ENCODE results near the gene ALOXE3.

The ALOXE3 gene

DNA sequence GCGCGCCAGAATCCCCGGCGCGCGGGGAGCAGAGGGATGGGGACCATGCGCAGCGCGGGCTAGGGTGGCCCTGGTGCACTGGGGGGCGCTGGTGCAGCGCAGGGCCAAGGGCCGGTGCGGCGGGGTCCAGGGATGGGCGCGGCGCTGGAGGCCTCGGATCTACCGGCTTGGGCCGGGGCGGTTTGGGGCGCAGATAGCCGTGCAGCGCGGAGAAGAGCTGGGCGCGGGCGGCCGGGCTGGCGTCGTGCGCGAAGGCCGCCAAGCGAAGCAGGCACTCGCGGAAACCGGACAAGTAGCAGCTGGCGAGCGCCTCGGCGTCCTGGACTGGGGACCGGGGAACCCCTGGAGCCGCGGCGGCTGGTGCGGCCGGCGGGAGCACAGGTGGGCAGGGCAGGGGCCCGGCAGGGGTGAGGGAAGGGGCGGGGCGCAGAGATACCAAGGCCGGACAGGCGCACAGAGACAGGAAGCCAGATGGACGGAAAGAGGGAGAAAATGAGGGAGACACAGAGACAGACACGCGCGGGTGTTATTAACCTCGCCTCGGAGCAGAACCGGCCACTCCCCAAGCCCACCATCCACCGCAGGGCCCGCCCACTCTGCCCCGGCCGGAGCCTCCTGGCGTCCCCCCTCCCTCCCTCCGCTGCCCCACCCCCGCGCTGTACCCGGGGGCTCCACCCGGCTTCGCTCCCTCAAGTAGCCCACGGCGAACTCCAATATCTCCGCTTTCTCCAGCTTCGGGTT, 3.5 kb upstream of the ALOXE3 start:
- Histone ChIP-seq H3K79me2 (ENCODE audit: insufficient read depth, low read length) (no peaks in the 10 kb centered on the region), H3K9me3 (ENCODE audit: insufficient read depth, low read depth, low read length) (no peaks in the 10 kb centered on the region), H3F3A (ENCODE audit: low read depth) (peaks cover 15% of the 10 kb centered on the region), H4K20me1 (ENCODE audit: insufficient read depth, low read length, poor library complexity, severe bottlenecking) (no peaks in the 10 kb centered on the region), H3K4me2 (ENCODE audit: low read depth, low read length, poor library complexity, severe bottlenecking) (peak overlapping the region; percentile 93), H3K27me3 (ENCODE audit: insufficient read depth, low read length, poor library complexity, severe bottlenecking) (peaks cover 7% of the 10 kb centered on the region), H3K9me2 (replicated peaks; ENCODE audit: low read depth, low read length) (no peaks in the 10 kb centered on the region), H3K36me3 (ENCODE audit: insufficient read depth, low read length) (no peaks in the 10 kb centered on the region), H3K4me3 (ENCODE audit: low read length, poor library complexity, severe bottlenecking) (peak overlapping the region; percentile 91), H3K9ac (ENCODE audit: low read depth, low read length, poor library complexity, severe bottlenecking) (peak overlapping the region; percentile 46), H2AFZ (ENCODE audit: low read length) (peak overlapping the region; percentile 72), H3K4me1 (ENCODE audit: insufficient read depth, low read length, poor library complexity, severe bottlenecking) (peaks cover 44% of the 10 kb centered on the region)
- no peak for TF ChIP-seq EZH2phosphoT487 (IDR thresholded peaks at IDR 0.05; ENCODE audit: borderline replicate concordance)
- TF ChIP-seq, protein P1, sequence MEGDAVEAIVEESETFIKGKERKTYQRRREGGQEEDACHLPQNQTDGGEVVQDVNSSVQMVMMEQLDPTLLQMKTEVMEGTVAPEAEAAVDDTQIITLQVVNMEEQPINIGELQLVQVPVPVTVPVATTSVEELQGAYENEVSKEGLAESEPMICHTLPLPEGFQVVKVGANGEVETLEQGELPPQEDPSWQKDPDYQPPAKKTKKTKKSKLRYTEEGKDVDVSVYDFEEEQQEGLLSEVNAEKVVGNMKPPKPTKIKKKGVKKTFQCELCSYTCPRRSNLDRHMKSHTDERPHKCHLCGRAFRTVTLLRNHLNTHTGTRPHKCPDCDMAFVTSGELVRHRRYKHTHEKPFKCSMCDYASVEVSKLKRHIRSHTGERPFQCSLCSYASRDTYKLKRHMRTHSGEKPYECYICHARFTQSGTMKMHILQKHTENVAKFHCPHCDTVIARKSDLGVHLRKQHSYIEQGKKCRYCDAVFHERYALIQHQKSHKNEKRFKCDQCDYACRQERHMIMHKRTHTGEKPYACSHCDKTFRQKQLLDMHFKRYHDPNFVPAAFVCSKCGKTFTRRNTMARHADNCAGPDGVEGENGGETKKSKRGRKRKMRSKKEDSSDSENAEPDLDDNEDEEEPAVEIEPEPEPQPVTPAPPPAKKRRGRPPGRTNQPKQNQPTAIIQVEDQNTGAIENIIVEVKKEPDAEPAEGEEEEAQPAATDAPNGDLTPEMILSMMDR (conservative IDR thresholded peaks at IDR 0.05; ENCODE audit: low read length) = peak; percentile 67

DNA sequence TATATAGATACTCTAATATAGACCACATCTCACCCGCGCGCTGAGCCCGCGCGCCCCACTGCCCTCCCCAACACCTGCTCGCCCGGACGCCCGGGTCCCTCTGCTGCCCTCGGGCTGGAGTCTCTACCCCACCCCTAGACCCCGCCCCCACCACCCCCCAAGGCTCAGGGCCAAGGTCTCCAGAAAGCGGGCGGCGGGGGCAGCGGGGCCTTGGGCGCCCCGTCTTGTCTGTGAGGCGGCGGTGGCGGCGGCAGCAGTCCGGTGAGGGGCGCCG, 3.0 kb upstream of the ALOXE3 start:
- no peaks in the 10 kb centered on the region for H4K20me1 ChIP-seq (ENCODE audit: insufficient read depth, low read length, poor library complexity, severe bottlenecking)
- peak overlapping the region; percentile 71 for H3K9ac ChIP-seq (ENCODE audit: low read depth, low read length, poor library complexity, severe bottlenecking)
- no peaks in the 10 kb centered on the region for H3K36me3 ChIP-seq (ENCODE audit: insufficient read depth, low read length)
- H3K9me2 ChIP-seq (replicated peaks; ENCODE audit: low read depth, low read length) = no peaks in the 10 kb centered on the region
- H3K9me3 ChIP-seq (ENCODE audit: insufficient read depth, low read depth, low read length) = no peaks in the 10 kb centered on the region
- H3F3A ChIP-seq (ENCODE audit: low read depth) = peaks cover 15% of the 10 kb centered on the region
- H3K27me3 ChIP-seq (ENCODE audit: insufficient read depth, low read length, poor library complexity, severe bottlenecking) = peaks cover 7% of the 10 kb centered on the region
- H2AFZ ChIP-seq (ENCODE audit: low read length) = no peak overlapping the region
- peak overlapping the region; percentile 91 for H3K4me3 ChIP-seq (ENCODE audit: low read length, poor library complexity, severe bottlenecking)
- H3K79me2 ChIP-seq (ENCODE audit: insufficient read depth, low read length) = no peaks in the 10 kb centered on the region
- peak overlapping the region; percentile 93 for H3K4me2 ChIP-seq (ENCODE audit: low read depth, low read length, poor library complexity, severe bottlenecking)
- TF ChIP-seq, protein P1 (conservative IDR thresholded peaks at IDR 0.05; ENCODE audit: low read length) = no peak
- no peak for TF ChIP-seq EZH2phosphoT487 (IDR thresholded peaks at IDR 0.05; ENCODE audit: borderline replicate concordance)
- peaks cover 42% of the 10 kb centered on the region for H3K4me1 ChIP-seq (ENCODE audit: insufficient read depth, low read length, poor library complexity, severe bottlenecking)

DNA sequence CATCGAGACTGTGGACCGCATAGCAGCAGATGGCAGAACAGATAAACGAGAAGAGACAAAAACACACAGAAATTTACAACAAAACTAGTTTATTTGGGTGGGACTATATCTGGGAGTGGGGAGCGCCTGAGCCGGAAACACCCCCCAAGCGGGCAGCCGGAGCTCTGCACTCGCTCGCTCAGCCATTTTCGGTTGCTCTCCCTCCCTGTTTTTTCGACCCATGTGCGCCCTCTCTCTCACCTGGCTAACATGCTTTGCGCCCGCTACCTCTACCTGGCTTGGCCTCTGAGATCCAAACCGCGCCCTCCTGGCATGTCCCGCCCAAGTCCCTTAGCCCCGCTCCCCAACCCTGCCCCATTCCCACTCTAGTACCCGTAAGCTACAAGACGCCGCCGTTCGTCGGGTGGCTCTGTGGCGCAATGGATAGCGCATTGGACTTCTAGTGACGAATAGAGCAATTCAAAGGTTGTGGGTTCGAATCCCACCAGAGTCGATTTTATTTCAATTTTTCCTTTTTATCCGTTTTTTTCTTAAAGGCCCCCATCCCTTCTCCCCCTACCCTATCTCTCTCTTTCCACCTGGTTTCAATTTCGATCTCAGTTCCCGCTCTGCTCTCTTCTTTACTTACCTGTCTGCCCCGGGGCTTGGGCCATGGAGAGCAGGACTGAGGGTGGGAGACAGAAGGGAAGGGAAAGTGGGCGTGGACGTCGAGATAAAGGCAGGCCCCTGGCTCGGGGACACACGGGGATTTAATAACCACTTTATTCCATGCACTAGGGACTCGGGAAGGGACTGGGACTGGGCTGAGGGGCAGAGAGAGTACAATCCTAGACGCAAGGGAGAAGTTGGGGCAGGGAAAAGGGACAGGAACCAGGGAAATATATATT, 2.4 kb upstream of the ALOXE3 start:
- Histone ChIP-seq H3K27me3 (ENCODE audit: insufficient read depth, low read length, poor library complexity, severe bottlenecking) (peaks cover 7% of the 10 kb centered on the region), H2AFZ (ENCODE audit: low read length) (no peak overlapping the region; the same call in 1 of the 2 replicates), H3K4me3 (ENCODE audit: low read length, poor library complexity, severe bottlenecking) (peak overlapping the region; percentile 91)

More for the DNA sequence above, 2.4 kb upstream of the ALOXE3 start:
- Histone ChIP-seq H3K9me3 (ENCODE audit: insufficient read depth, low read depth, low read length) (no peaks in the 10 kb centered on the region), H3K9me2 (replicated peaks; ENCODE audit: low read depth, low read length) (no peaks in the 10 kb centered on the region), H3K79me2 (ENCODE audit: insufficient read depth, low read length) (no peaks in the 10 kb centered on the region), H3K9ac (ENCODE audit: low read depth, low read length, poor library complexity, severe bottlenecking) (peak overlapping the region; percentile 71), H3K4me1 (ENCODE audit: insufficient read depth, low read length, poor library complexity, severe bottlenecking) (peaks cover 42% of the 10 kb centered on the region), H3F3A (ENCODE audit: low read depth) (peaks cover 15% of the 10 kb centered on the region), H4K20me1 (ENCODE audit: insufficient read depth, low read length, poor library complexity, severe bottlenecking) (no peaks in the 10 kb centered on the region), H3K36me3 (ENCODE audit: insufficient read depth, low read length) (no peaks in the 10 kb centered on the region), H3K4me2 (ENCODE audit: low read depth, low read length, poor library complexity, severe bottlenecking) (peak overlapping the region; percentile 93)
- TF ChIP-seq EZH2phosphoT487 (IDR thresholded peaks at IDR 0.05; ENCODE audit: borderline replicate concordance) = no peak
- TF ChIP-seq, protein P1 (conservative IDR thresholded peaks at IDR 0.05; ENCODE audit: low read length) = peak; percentile 43
